NCI-H1048 (cell line): ENCODE data around the gene CCDC88B.

Experiments
- DNase-seq: peaks from one replicate; lab custom pipeline; 2025; lab: John Stamatoyannopoulos, UW

CCDC88B gene

GRCh38 chr11:64384981-64385944, 45.3 kb downstream of the CCDC88B start:
- DNase-seq: no peak

DNA sequence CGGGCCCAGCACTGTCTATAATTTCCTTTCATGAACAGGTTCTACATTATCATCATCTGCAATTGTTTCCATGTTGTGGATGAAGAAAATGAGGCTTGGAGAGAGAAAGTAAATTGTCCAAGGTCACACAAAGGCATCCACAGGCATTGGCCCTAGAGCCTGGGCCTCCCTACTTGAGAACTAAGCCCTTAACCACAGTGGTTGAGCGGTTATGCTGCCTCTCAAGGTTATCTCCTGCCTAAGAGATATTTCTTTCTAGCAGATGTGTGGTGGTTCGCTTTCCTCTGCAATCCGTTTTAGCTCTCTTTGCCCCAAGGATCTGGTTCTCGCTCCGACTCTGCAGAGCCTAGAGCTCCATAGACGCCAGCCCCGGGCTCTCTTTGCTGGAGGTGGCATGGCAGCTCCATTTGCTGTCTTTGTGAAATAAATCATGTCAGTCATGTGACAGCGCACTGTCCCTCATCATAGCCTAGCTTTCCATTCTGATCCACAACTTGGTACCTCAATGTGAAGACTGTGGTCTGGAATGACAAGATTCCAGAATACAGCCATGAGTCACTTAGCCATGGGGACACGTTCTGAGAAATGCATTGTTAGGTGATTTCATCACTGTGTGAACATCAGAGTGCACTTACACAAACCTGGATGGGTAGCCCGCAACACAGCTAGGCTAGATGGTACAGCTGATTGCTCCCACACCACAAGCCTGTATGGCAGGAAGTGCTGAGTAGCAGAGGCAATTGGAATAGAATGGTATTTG, 46.1 kb downstream of the CCDC88B start:
- DNase-seq: no peak

DNA sequence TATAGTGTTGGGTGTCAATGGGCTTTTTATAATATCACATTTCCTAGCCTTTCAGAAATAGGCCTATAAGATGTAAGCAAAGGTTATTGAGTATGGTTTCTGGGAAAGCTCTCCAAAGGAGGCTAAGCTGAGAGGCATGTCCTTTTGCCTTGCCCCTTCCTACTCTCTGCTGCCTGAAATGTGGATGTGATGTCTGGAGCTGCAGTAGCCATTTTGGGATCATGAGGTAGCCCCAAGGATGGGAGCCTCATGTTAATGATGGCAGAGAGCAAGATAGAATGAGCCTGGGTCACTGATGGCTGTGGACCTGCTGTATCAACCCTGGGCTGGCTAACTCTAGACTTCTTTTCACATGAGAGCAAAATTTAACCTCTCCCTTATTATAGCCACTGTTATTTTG, 47.9 kb downstream of the CCDC88B start:
- DNase-seq: no peak

DNA sequence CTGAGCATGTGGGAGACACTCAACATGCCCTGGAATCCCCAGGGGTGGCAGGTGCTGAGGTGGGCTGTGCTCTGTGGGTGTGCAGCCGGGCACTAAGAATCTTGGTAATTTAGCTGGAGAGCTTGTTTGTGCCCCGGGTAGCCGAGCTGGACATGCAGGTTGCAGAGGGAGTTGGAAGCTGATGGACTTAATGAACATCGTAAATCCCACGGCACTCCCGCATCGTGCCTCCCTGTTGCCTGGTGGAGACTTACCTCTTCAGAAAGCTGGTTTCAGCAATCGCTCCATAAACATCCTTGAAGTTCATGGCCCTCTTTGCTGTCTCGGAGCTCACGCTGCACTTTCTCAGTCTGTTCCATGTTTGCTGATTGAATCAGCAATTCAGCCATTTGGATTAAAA, 48.9 kb downstream of the CCDC88B start:
- DNase-seq: no peak

DNA sequence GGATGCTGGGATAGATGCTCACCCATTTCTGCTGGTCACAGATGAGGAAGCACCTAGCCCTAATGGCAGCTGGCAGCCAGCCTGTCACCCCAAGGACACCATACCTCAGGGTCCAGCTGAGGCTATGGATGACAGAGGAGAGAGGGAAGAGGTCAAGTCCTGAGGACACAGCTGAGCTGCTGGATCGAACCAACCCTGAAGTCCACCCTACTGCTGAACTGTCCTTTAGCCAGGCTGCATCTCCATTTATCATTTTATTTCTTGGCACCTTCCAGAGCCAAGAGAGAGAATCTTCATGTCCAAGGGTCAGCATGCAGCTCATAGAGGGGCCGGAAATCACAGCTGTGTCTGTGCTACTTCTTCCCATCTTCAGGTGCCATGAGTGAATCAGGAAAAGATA, 49.8 kb downstream of the CCDC88B start:
- no peak for DNase-seq

DNA sequence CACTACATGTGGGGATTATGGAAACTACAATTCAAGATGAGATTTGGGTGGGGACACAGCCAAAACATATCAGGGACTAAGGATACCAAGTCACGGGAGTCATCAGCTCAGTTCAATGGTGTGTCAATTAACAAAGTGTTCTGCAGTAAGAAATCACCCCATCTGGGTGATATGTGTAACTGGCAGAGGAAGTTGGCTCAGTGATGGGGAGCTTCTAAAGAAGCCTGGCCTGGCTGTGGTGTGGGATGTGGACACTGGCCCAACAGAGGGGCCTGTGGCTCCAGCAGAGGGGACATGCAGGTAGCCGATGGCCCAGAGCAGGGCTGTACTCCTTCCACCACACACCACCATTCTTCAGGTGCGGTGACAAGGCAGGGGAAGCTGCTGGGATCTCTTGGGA, 50.6 kb downstream of the CCDC88B start:
- DNase-seq: no peak

DNA sequence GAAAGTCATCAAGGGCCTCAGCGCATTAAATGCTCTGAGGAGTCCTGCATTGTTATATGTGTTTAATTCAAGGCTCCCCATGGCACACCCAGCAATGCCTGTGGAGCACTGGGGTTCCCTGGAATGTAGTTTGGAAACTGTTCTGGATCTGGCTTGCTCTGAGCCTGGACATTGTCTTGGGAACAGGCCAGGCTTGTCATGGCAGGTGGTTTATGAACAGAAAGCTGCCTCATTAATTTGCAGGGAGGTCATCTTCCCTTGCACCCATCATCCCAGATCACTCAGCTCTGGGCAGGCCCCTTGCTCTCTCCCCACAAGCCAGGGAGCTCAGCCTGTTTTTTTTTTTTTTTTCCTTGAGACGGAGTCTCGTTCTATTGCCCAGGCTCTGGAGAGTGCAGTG, 51.8 kb downstream of the CCDC88B start:
- DNase-seq: no peak

DNA sequence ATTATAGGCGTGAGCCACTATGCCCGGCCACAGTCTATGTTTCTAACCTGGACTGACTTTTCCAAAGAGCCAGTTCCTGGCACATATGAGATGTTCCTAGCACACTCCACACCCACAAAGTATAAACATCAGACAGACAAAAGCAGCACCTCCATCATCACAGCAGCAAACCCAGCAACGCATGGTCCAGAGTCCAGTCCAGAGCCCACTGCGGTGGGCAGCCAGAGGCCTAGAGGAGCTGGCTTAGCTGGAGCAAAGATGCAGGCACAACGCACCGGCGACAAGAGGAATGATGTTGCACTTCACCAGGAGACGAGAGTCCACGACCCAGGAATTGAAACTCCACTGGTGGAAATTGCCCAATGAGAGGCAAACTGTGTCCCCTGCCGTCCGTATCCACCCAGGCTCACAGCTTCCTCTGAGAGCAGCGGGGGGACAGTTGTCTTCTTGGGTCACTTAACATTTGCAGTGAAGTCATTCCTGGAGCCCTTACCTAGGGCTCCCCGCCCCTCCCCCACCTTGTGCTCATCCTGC, 55.6 kb downstream of the CCDC88B start:
- no peak for DNase-seq

DNA sequence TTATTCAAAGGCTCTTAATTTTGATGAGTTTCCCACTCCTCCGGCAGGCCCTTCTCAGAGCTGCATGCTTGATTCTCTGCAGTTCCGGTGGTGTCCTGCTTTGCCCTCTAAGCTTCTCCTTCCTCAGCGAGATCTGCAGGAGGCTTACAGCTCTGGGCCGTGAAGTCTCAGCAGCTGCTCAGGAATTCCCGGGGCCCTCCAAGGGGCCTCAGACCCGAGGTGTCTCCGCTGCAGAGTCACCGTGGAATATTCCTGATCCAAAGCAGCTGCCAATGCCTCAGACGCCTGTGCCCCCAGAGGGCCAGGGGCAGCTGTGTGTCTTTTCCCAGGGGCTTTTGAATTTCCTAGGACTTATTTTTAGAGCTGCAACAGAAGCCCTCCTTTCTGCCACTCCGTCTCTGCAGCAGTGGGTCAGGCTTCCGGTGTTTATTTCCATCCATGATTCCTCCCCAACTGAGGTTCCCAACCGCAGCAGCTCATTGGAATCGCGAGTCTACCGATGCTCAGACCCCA, 56.1 kb downstream of the CCDC88B start:
- DNase-seq: no peak

DNA sequence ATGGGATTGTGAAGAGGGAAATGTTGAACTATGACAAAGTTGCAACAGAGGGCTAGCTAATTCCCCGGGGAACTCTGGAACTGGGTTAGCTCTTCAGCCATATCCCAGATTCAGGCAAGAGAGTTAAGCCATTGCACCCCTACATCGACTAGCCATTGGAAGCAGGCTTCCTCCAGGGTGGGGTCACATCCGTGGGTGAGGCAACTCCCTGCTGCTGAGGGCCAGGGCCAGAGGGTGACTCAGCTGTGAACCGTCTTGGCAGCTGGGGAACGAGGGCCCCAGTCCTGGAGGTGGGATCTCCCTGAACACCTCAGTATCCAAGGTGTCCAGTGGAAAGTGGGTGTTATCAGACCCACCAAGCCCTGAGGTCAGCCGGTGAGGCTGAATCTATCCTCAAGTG, 60.1 kb downstream of the CCDC88B start:
- DNase-seq: no peak

GRCh38 chr11:64400667-64401066, 60.7 kb downstream of the CCDC88B start:
- DNase-seq: no peak

GRCh38 chr11:64401775-64402174, 61.8 kb downstream of the CCDC88B start:
- no peak for DNase-seq

GRCh38 chr11:64403106-64403505, 63.1 kb downstream of the CCDC88B start:
- DNase-seq: no peak

DNA sequence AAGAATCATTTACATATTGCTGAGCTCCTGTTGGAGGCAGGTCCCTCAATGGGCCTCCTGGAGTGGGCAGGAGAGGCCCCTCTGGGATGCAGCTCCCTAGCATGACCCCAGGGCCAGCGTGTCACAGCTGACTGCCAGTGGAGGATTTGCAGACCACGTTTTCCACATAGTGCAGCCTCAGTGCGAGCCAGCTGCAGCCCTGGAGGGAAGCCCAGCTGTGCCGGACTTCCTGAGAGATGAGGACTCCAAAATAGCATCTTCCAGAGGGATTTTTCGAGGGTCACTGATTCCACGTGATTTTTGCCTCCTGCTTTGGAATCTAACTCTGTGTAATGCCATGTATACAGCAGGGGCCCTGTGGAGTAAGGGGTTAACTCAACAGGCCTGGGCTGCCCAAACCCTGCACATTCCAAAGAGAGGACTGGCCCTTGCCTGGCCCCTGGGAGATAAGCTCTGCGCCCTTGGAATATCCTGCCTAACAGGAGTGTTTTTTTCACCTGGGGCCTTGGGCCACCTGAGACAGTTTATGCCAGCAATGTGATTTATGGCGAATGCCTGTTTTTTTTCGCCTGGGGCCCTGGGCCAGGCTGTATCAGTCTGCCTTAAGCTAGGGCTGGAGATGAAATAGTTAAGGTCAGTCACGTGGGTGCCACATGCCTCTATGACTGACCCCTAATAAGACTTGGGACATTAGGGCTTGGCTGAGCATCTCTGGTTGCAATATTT, 66.4 kb downstream of the CCDC88B start:
- DNase-seq: no peak
